CD4-positive, alpha-beta T cell treated with Interleukin-1 beta for 1 hour (primary cell): ENCODE measurements around the gene FKBP1A.
A peak's percentile ranks its signal among the peaks of the same experiment; 100 is the strongest.
"Not testable (repeated sequence)": the region's sequence is repeated elsewhere in the genome, so short reads cannot be mapped to it uniquely, and the experiment has no call there.

ENCODE experiments used
- DNase-seq, 2 donors: peaks; one replicate each; pipeline ENCODE4 v3.0.0-alpha.2; 2020 to 2022

Gene FKBP1A

GRCh38 chr20:1415667-1416468 lies 23.0 kb upstream of the FKBP1A start:
- no peak for DNase-seq

GRCh38 chr20:1414982-1415381 lies 22.1 kb upstream of the FKBP1A start:
- no peak for DNase-seq

- no peak for DNase-seq
These were observed 12.9 kb upstream of the FKBP1A start for GRCh38 chr20:1405801-1406200.

- DNase-seq, result no peak
These were observed 10.8 kb upstream of the FKBP1A start for GRCh38 chr20:1403624-1404023.

- DNase-seq, result no peak
These were observed 9.3 kb upstream of the FKBP1A start for GRCh38 chr20:1402149-1402548.

- no peak for DNase-seq
These were observed 8.6 kb upstream of the FKBP1A start for GRCh38 chr20:1401451-1401907.

- DNase-seq, result not testable (repeated sequence)
These were observed 7.0 kb upstream of the FKBP1A start for GRCh38 chr20:1399678-1400366.

- DNase-seq, result not testable (repeated sequence)
These were observed 5.3 kb upstream of the FKBP1A start for GRCh38 chr20:1398185-1398584.

GRCh38 chr20:1397710-1398109 lies 4.9 kb upstream of the FKBP1A start:
- no peak for DNase-seq

- no peak for DNase-seq
These were observed 3.8 kb upstream of the FKBP1A start for GRCh38 chr20:1396702-1397101.

- DNase-seq, result no peak
These were observed 3.4 kb upstream of the FKBP1A start for GRCh38 chr20:1396264-1396663.

GRCh38 chr20:1394686-1395085 lies 1.8 kb upstream of the FKBP1A start:
- no peak for DNase-seq

GRCh38 chr20:1393507-1393882 lies 641 bp upstream of the FKBP1A start:
- no peak for DNase-seq

GRCh38 chr20:1392443-1392692 lies 486 bp downstream of the FKBP1A start:
- no peak for DNase-seq

GRCh38 chr20:1391640-1392442 lies 1.0 kb downstream of the FKBP1A start:
- DNase-seq, result no peak

GRCh38 chr20:1390581-1391403 lies 2.1 kb downstream of the FKBP1A start:
- DNase-seq, result no peak

- peak in 1 of 2 donors; percentile 34 for DNase-seq
These were observed 2.9 kb downstream of the FKBP1A start for GRCh38 chr20:1389703-1390580.

- peak in 1 of 2 donors; percentile 33 for DNase-seq
These were observed 3.9 kb downstream of the FKBP1A start for GRCh38 chr20:1388741-1389483.

GRCh38 chr20:1388253-1388652 lies 4.6 kb downstream of the FKBP1A start:
- no peak for DNase-seq

GRCh38 chr20:1386323-1386722 lies 6.5 kb downstream of the FKBP1A start:
- DNase-seq, result no peak
